GM18951 (cell line): ENCODE results near the gene ANKRD23.
"Not testable (repeated sequence)": the region's sequence is repeated elsewhere in the genome, so short reads cannot be mapped to it uniquely, and the experiment has no call there.

Experiments used
- POLR2A ChIP-seq: IDR thresholded peaks from 4 replicates; pipeline ENCODE4 v1.6.1; 2011; ENCODE audit warnings: mild to moderate bottlenecking; ENCODE audit not compliant: insufficient read length, insufficient read depth; ENCODE audit errors: extremely low read depth
- in situ Hi-C: fragments of 300-500 bp; cut with MboI; formaldehyde crosslinking; loops from one replicate; pipeline ENCODE4 v1.12.0; 2022; ENCODE audit warnings: low sequenced_read_pairs, mixed read lengths, inconsistent platforms; ENCODE audit not compliant: unreplicated experiment

The ANKRD23 gene

GRCh38 chr2:96864343-96865091, 20.7 kb upstream of the ANKRD23 start:
- TF ChIP-seq POLR2A, result no peak
- in situ Hi-C loops, result no loop called here

GRCh38 chr2:96863575-96864342, 19.9 kb upstream of the ANKRD23 start:
- in situ Hi-C loops, result no loop called here
- no peak for TF ChIP-seq POLR2A

- in situ Hi-C loops, result not testable (repeated sequence)
Observed at GRCh38 chr2:96863056-96863455, 19.2 kb upstream of the ANKRD23 start.

GRCh38 chr2:96861074-96861473, 17.3 kb upstream of the ANKRD23 start:
- no peak for TF ChIP-seq POLR2A
- in situ Hi-C loops, result no loop called here

- TF ChIP-seq POLR2A, result peak; percentile 13
- in situ Hi-C loops, result no loop called here
Observed at GRCh38 chr2:96860065-96861029, 16.5 kb upstream of the ANKRD23 start.

- in situ Hi-C loops, result no loop called here
- no peak for TF ChIP-seq POLR2A
Observed at GRCh38 chr2:96859681-96860064, 15.9 kb upstream of the ANKRD23 start.

- TF ChIP-seq POLR2A, result no peak
- in situ Hi-C loops, result no loop called here
Observed at GRCh38 chr2:96859099-96859649, 15.4 kb upstream of the ANKRD23 start.

GRCh38 chr2:96857667-96858372, 14.0 kb upstream of the ANKRD23 start, which contains the start of gene ANKRD39:
Gene ANKRD39 (minus strand): TSS chr2:96858016. CDS start chr2:96857987, 29 bp downstream.
- in situ Hi-C loops, result no loop called here
- peak; percentile 94 for TF ChIP-seq POLR2A

GRCh38 chr2:96856776-96857666, 13.2 kb upstream of the ANKRD23 start:
- no peak for TF ChIP-seq POLR2A
- in situ Hi-C loops, result no loop called here

- no peak for TF ChIP-seq POLR2A
- in situ Hi-C loops, result no loop called here
Observed at GRCh38 chr2:96853321-96853720, 9.5 kb upstream of the ANKRD23 start.

- TF ChIP-seq POLR2A, result no peak
- in situ Hi-C loops, result no loop called here
Observed at GRCh38 chr2:96852667-96853066, 8.8 kb upstream of the ANKRD23 start.

- TF ChIP-seq POLR2A, result no peak
- in situ Hi-C loops, result no loop called here
Observed at GRCh38 chr2:96848264-96848663, 4.4 kb upstream of the ANKRD23 start.

GRCh38 chr2:96847586-96847985, 3.8 kb upstream of the ANKRD23 start:
- in situ Hi-C loops, result no loop called here
- TF ChIP-seq POLR2A, result no peak
